LNCaP clone FGC (cell line): ENCODE data around the gene CPXM2.

Experiments
- DNase-seq: peaks from one replicate; pipeline ENCODE4 v3.0.0-alpha.2; 2011; ENCODE audit warnings: low read depth
- H3K4me3 ChIP-seq: 2 replicates; pipeline ENCODE4 v1.5.1; 2011; ENCODE audit warnings: mild to moderate bottlenecking, low read depth, low read length, control low read depth
- CTCF ChIP-seq: IDR thresholded peaks from 2 replicates; pipeline ENCODE4 v1.5.1; 2012; ENCODE audit warnings: mild to moderate bottlenecking; ENCODE audit not compliant: control insufficient read depth, insufficient read depth; ENCODE audit errors: extremely low read depth

CPXM2 gene

GRCh38 chr10:123882177-123882576 lies 9.4 kb downstream of the CPXM2 start:
- H3K4me3 ChIP-seq = no peak overlapping the region
- no peak for DNase-seq
- TF ChIP-seq CTCF = no peak

DNA sequence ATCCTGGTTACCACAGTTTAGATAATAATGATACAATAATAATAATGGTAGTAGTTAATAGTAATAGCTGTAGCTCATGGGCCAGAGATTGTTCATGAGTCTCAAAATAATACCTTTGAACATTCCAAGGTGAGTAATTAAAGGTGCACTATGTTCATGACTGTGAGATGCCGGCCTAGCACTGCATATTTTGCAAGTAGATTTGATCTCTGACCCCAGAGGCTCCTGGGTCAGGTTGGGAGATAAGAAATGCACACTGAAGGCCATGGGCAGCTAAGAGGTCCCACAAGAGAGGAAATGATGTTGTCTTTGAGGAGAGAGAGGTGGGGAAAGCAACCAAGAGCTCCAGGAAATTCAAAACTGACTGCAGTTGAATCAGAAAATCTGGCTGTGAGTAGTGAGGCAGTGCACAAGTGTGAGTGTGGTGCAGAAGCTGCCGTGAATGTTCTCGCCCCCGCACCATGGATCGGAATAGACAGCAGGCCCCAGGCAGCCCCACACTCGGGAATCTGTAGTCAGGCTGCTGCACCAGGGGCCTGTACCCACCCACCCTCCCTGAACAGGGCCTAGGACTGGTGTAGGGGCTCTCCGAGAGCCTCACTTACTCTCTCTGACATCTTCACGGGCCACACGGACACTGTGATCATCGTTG lies 11.9 kb downstream of the CPXM2 start:
- no peak for DNase-seq
- TF ChIP-seq CTCF = no peak
- H3K4me3 ChIP-seq = no peak overlapping the region

DNA sequence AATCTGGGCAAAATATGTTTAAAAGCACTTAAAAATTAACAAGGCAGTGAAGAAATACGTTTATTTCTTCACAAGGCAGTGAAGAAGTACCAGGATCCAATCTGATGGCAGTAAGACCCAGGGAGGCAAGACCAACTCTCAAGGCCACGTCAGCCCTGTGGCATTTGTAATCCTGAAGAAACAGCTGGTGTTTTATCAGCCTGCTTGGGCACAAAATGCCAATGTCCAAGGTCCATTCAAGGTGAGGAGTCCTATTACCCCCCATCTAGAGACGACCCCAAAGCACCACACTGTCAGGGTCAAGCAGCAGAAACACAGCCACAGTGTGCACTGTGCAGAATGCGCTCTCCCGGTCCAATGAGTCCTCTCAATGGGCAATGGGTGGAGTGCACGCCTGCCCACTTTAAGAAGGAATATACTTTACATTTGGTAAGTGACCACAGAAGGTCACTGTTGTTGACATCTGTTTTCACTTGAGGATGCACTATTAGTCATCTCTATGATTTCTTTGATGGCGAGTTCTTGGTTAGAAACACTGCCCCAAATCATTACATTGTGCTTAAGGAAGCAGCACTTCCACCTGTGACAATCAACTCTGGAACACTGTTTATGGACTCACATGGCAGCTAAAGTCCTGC lies 12.8 kb downstream of the CPXM2 start:
- DNase-seq = no peak
- no peak for TF ChIP-seq CTCF

DNA sequence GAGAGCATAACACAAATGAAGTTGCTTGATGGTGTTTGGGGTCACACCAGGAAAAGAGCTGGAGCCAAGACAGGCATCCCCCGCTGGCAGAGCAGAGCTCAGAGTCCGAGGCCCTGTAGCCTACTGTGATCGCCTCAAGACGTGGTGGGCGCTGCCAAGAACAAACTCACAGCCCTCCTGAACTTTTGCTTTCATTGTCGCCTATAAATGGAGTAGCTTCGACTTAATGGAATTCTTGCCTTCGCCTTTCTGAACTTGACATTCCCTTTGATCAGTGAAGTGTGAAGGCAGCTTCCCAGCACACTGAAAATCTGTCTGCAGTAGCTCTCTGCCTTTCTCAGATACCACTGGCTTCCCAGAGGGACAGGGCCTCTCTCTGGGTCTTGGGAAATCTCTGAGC lies 21.3 kb downstream of the CPXM2 start:
- DNase-seq = no peak
- no peak overlapping the region for H3K4me3 ChIP-seq
- no peak for TF ChIP-seq CTCF

More for the DNA sequence above, 12.8 kb downstream of the CPXM2 start:
- H3K4me3 ChIP-seq = no peak overlapping the region

GRCh38 chr10:123869020-123869414 lies 22.6 kb downstream of the CPXM2 start:
- no peak overlapping the region for H3K4me3 ChIP-seq
- TF ChIP-seq CTCF = no peak
- DNase-seq = no peak

- H3K4me3 ChIP-seq = no peak overlapping the region
- no peak for TF ChIP-seq CTCF
- DNase-seq = no peak
These were observed 23.3 kb downstream of the CPXM2 start for GRCh38 chr10:123868038-123869019.
